Measurements from ENCODE around the gene GAD1.

Gene GAD1

DNA sequence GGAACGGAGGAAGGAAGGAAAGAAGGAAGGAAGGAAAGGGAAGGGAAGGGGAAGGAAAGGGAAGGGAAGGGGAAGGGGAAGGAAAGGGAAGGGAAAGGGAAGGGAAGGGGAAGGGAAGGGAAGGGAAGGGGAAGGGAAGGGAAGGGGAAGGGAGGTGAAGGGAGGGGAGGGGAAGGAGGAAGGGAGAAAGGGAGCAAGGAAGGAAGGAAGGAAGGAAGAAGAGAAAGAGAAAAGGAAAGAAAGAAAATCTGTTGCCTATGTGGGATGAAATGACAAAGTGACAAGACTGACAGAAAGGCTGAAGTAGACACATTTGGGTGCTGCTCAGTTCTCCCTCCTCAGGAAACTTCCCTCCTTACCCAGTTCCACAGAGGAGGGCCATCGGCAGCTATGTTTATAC lies 66.1 kb downstream of the GAD1 start:
- H3K4me1 Mint-ChIP-seq: peaks cover 8% of the 10 kb centered on the region in 2 donors
- H3K9me3 Mint-ChIP-seq: no peaks in the 10 kb centered on the region
- DNase-seq (no peak), ATAC-seq (replicated peaks) (no peak)
- H3K36me3 Mint-ChIP-seq: no peaks in the 10 kb centered on the region
- no peak overlapping the region for H3K27ac Mint-ChIP-seq
- peaks cover 6 to 16% of the 10 kb centered on the region in 2 donors for H3K27me3 Mint-ChIP-seq
- H3K4me3 Mint-ChIP-seq: no peak overlapping the region

DNA sequence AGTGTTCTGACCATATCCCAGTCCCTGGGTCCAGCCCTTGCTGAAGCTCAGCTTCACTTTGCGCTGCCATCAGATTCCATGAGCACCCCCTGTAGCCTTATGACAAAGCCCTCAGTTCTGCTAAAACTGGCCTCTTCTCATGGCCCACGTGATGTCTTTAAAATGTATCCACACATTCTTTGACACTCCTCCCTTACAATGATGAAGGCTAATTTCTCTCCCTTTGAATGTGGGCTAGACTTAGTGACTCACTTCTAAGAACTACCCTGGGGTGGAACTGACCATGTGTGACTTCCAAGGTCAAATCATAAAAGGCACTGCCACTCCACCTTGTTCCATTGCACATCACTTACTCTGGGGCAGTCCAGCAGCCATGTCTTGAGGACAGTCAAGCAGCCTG lies 67.0 kb downstream of the GAD1 start:
- Mint-ChIP-seq H3K9me3 (no peaks in the 10 kb centered on the region), H3K36me3 (no peaks in the 10 kb centered on the region), H3K27me3 (peaks cover 6 to 19% of the 10 kb centered on the region in 2 donors), H3K4me3 (no peak overlapping the region), H3K4me1 (peaks cover 0 to 3% of the 10 kb centered on the region in 2 donors), H3K27ac (no peak overlapping the region)
- DNase-seq (no peak), ATAC-seq (replicated peaks) (no peak)

DNA sequence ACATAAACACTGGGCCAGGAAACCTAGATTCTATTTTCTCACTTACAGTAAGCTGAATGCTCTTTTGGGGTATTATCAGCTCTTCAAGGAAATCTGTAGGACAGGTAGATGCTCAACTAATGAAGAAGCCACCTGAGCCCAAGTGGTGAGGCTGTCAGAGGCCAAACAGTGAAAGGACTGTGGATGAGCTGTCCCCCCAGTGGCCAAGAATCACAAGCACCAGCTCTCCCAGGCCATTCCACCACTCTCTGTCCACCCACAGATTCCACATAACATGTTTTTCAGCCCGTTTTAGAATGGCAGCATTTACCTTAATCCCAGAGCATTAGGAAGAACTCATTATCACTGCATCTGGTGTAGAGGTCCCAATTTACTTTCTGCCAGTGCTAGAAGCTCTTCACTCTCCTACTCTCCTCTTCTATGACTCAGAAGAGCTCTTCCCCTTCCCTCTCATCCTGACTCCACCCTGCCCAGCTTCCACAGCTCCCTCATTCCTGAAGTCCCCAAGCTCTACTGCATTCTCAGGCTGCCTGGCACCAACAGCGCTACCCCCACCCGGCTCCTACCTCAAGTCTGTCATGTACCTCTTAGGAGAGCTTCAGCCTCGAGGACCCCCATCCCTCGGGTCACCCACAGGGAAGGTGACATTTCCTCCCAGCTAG lies 68.6 kb downstream of the GAD1 start:
- peaks cover 6 to 27% of the 10 kb centered on the region in 2 donors for H3K27me3 Mint-ChIP-seq
- H3K27ac Mint-ChIP-seq: no peak overlapping the region
- H3K4me1 Mint-ChIP-seq: peaks cover 0 to 3% of the 10 kb centered on the region in 2 donors
- no peaks in the 10 kb centered on the region for H3K36me3 Mint-ChIP-seq
- no peaks in the 10 kb centered on the region for H3K9me3 Mint-ChIP-seq
- no peak overlapping the region for H3K4me3 Mint-ChIP-seq
- no peak for DNase-seq
- ATAC-seq (replicated peaks): no peak

DNA sequence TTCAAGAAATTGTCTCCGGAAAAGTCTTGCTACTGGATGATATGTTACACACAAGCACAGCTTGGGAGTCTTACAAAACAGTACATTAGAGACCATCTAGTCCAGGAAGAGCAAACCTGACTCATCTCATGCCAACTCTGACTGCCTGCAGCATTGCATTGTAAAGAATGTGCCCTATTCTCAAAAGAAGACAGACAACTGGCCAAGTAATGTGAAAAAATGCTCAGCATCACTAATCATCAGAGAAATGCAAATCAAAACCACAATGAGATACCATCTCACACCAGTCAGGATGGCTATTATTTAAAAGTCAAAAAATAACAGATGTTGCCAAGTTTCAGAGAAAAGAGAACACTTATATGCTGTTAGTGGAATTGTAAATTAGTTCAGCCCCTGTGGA lies 69.7 kb downstream of the GAD1 start:
- ATAC-seq (replicated peaks): no peak
- peaks cover 0 to 3% of the 10 kb centered on the region in 2 donors for H3K4me1 Mint-ChIP-seq
- H3K27me3 Mint-ChIP-seq: peaks cover 6 to 27% of the 10 kb centered on the region in 2 donors
- H3K27ac Mint-ChIP-seq: no peak overlapping the region
- DNase-seq: no peak
- H3K4me3 Mint-ChIP-seq: no peak overlapping the region
- no peaks in the 10 kb centered on the region for H3K9me3 Mint-ChIP-seq
- no peaks in the 10 kb centered on the region for H3K36me3 Mint-ChIP-seq

DNA sequence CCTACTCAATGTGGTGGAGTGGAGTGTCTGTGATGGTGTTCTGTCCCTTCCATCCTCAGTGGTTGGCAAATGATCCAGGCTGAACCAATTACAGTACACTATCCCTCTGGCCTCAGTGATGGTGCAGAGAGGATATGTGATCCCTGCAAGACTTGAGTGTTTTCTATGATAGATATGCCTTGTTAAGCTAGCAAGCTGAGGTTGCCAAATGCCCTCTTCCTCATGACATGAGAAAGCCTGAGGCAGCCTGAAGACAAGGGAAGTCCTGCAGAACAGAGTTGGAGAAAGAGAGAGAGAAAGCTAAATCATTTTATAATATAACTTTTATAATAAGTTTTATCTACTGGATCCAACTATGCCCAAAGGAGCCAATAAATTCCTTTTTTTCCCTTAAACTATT lies 70.8 kb downstream of the GAD1 start:
- peaks cover 3 to 25% of the 10 kb centered on the region in 2 donors for H3K27me3 Mint-ChIP-seq
- no peak overlapping the region for H3K4me3 Mint-ChIP-seq
- ATAC-seq (replicated peaks) (no peak), DNase-seq (no peak)
- H3K9me3 Mint-ChIP-seq: no peaks in the 10 kb centered on the region
- H3K27ac Mint-ChIP-seq: no peak overlapping the region
- no peaks in the 10 kb centered on the region for H3K36me3 Mint-ChIP-seq
- H3K4me1 Mint-ChIP-seq: peaks cover 0 to 3% of the 10 kb centered on the region in 2 donors

DNA sequence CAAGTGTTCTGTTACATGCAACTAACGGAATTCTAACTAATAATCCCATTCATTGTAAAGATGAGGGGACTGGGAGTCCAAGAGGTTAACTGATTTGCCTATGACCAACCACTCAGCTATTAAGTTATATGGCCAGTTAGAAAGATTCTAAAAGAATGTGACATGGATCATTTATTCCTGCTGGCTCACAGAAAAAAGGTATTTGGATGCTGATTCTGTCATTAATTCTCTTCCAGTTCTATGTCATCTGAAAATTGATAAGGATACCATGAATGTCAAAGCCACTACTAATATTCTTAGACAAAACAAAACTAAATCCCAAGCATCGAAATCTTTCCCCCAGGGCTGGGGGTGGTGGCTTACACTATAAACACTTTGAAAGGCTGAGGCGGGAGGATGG lies 71.2 kb downstream of the GAD1 start:
- ATAC-seq (replicated peaks) (no peak), DNase-seq (no peak)
- Mint-ChIP-seq H3K27me3 (peaks cover 0 to 23% of the 10 kb centered on the region in 2 donors), H3K36me3 (no peaks in the 10 kb centered on the region), H3K4me3 (no peak overlapping the region), H3K9me3 (no peaks in the 10 kb centered on the region), H3K4me1 (peaks cover 0 to 3% of the 10 kb centered on the region in 2 donors), H3K27ac (no peak overlapping the region)

DNA sequence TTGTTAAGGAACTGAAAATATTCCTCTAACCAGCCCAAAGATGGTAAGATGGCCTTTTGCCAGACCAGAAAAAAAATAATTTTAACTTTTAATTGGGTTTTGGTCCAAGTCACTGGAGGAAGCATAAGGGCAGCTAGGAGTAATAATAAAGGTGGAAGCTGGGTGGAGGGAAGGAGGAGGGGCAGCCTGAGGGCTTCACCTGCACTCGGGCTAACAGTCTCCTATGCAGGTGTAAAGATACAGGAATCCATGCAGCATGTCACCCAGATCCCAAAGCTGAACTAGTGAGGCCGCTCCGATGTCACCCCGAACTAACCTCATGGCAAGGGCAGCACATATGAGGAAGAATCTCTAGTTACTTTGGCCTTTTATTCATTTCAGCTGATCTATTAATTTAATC lies 75.2 kb downstream of the GAD1 start:
- ATAC-seq (replicated peaks) (no peak), DNase-seq (no peak)
- Mint-ChIP-seq H3K27ac (no peak overlapping the region), H3K4me1 (no peaks in the 10 kb centered on the region), H3K9me3 (no peaks in the 10 kb centered on the region), H3K4me3 (no peak overlapping the region), H3K36me3 (no peaks in the 10 kb centered on the region), H3K27me3 (peaks cover 0 to 15% of the 10 kb centered on the region in 2 donors)

DNA sequence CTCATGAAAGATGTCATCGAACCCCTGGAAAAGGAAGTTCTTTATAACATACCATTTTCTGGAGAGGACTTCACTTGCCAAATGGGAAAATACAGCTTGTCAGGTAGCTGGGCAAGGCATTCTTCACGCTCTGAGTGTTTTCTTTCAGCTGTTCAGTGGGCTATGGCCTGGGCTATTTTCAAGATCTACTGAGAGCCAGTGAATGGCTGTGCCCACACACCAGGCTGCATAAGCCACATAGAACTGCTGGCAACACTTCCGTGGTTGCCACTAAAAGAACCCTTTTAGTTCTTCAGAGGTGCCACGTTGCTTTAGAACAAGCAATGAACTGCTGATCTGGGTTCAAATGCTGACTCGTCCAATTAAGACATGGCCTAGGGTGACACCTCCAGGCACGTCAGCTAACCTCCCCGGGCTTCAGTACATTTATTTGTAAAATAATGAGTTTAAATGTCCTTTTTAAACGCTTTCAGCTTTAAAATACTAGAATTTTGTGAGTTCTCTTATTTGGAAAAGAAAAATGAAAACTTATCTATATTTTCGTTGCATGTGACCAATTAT lies 75.8 kb downstream of the GAD1 start:
- H3K27me3 Mint-ChIP-seq: peaks cover 0 to 15% of the 10 kb centered on the region in 2 donors
- DNase-seq (no peak), ATAC-seq (replicated peaks) (no peak)
- H3K9me3 Mint-ChIP-seq: no peaks in the 10 kb centered on the region
- no peak overlapping the region for H3K27ac Mint-ChIP-seq
- H3K4me1 Mint-ChIP-seq: no peaks in the 10 kb centered on the region
- no peaks in the 10 kb centered on the region for H3K36me3 Mint-ChIP-seq
- H3K4me3 Mint-ChIP-seq: no peak overlapping the region

DNA sequence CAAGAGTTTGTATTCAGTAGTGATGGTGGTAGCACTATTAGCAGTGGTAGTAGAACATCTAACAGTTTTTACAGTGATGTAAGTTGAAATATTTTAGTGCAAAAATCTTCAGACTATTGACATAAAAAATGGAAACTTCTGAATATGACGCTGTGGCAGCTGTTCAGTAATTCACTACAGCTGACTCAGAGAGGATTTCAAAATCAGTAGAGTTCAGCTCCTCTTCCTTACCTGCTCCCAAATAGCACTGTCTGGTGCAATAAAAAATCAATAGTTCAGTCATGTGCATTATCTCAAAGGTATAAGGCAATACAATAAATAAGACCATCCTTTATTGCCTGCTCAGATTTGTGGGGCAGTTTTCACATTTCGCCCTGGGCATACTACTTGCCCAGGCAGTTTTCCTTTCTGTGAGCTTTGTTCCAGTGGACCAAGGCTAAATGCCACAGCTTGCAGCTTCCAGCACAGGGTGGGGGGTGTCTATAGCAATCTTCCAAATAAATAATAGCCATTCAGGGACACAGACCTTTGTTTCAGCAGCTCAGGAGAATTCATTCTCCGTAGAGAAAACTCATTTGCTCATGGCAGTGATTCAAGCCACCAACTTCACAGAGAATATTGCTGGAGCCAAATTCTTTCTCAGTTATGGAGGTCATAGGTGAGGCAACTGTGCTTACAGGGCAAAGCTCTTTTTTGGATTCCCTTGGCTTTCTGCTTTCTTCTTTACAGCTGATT lies 78.5 kb downstream of the GAD1 start:
- DNase-seq: no peak
- Mint-ChIP-seq H3K4me1 (no peaks in the 10 kb centered on the region), H3K27me3 (peaks cover 5 to 10% of the 10 kb centered on the region in 2 donors), H3K36me3 (no peaks in the 10 kb centered on the region), H3K4me3 (no peak overlapping the region), H3K9me3 (no peaks in the 10 kb centered on the region), H3K27ac (no peak overlapping the region)
- no peak for ATAC-seq (replicated peaks)

DNA sequence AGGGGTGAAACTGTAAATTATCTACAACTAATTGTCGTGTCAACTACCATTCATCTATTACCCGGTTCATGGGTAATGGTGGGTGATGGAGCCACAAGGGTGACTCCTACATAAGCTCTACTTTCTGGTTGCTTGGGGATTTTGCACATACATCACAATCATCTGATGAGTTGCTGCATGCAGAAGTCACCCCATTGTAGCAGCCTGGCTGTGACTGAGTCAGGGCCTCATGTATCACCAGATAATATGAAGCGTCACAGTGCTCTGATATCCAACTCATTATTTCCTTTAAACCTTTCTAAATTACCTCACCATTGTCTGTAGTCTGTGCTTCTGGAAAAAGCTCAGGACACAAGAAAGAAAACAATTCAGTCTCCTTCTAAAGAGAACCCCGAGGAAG lies 79.9 kb downstream of the GAD1 start:
- Mint-ChIP-seq H3K9me3 (no peaks in the 10 kb centered on the region), H3K4me1 (no peaks in the 10 kb centered on the region), H3K27ac (no peak overlapping the region), H3K27me3 (peaks cover 5 to 10% of the 10 kb centered on the region in 2 donors), H3K4me3 (no peak overlapping the region), H3K36me3 (no peaks in the 10 kb centered on the region)
- no peak for ATAC-seq (replicated peaks)
- no peak for DNase-seq

DNA sequence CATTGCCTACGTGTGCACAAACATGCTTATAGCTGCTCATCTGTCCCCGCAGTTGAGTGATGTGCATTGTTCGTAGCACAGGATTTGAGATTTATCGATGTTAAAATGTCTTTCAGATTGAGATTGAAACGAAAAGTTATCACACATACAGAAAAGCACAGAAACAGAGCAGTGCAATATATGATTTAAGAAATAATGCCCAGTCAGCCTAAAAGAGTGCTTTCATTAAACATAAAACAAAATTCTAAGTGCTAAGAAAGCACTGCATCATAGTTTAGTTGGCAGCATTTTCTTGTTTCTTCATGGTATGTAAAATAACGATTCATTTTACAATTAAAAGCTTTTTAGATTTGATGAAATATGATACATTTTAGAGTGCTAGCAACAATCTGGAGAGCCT lies 80.4 kb downstream of the GAD1 start:
- no peak for DNase-seq
- H3K36me3 Mint-ChIP-seq: no peaks in the 10 kb centered on the region
- no peaks in the 10 kb centered on the region for H3K4me1 Mint-ChIP-seq
- H3K27ac Mint-ChIP-seq: no peak overlapping the region
- H3K9me3 Mint-ChIP-seq: no peaks in the 10 kb centered on the region
- H3K27me3 Mint-ChIP-seq: peaks cover 9 to 10% of the 10 kb centered on the region in 2 donors
- no peak overlapping the region for H3K4me3 Mint-ChIP-seq
- ATAC-seq (replicated peaks): no peak

DNA sequence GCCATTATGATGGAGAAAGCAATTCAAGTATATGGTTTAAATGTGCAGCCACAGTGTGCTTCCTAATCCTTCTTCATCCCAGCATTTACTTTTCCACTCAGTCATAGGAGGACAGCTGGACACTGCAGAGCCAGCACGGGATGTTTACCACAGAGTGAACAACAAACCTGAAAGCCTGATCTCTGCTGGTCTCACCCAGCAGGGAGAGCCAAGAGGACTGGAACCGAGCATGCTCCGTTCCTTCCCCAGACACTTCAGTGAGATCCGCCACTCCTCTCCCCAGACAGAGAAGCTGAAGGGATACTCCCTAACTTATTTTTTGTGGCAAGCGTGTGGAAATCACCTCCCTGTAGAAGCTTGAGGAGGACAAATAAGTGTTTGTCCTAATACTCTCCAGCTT lies 89.2 kb downstream of the GAD1 start:
- H3K4me1 Mint-ChIP-seq: no peaks in the 10 kb centered on the region
- DNase-seq (no peak), ATAC-seq (replicated peaks) (no peak)
- H3K9me3 Mint-ChIP-seq: peaks cover 16 to 18% of the 10 kb centered on the region in 2 donors
- no peak overlapping the region for H3K4me3 Mint-ChIP-seq
- H3K27ac Mint-ChIP-seq: no peak overlapping the region
- H3K36me3 Mint-ChIP-seq: peaks cover 0 to 15% of the 10 kb centered on the region in 2 donors
- peaks cover 6 to 11% of the 10 kb centered on the region in 2 donors for H3K27me3 Mint-ChIP-seq
